ENCODE results near the gene PKD1. TPM values are rescaled to one million over a fixed set of nuclear protein-coding genes. Genes with fewer than 3 reads are reported as not detected.
A peak's percentile ranks its signal among the peaks of the same experiment; 100 is the strongest.

PKD1 gene
- total RNA-seq, 1 donor from 2014 or later: 169 TPM

- Mint-ChIP-seq H3K36me3 (ENCODE audit: unreplicated experiment) (peaks cover 5% of the 10 kb centered on the region), H3K27me3 (ENCODE audit: unreplicated experiment) (no peaks in the 10 kb centered on the region), H3K4me3 (ENCODE audit: unreplicated experiment) (no peak overlapping the region), H3K9me3 (ENCODE audit: unreplicated experiment) (no peaks in the 10 kb centered on the region), H3K27ac (ENCODE audit: unreplicated experiment) (no peak overlapping the region), H3K4me1 (ENCODE audit: unreplicated experiment) (peaks cover 31% of the 10 kb centered on the region)
- DNase-seq (ENCODE audit: extremely low spot score, unreplicated experiment): no peak
- TF ChIP-seq CTCF (IDR thresholded peaks at IDR 0.05): no peak
Measured at GRCh38 chr16:2162676-2163118, 27.0 kb upstream of the PKD1 start.

- no peaks in the 10 kb centered on the region for H3K9me3 Mint-ChIP-seq (ENCODE audit: unreplicated experiment)
- no peak overlapping the region for H3K4me3 Mint-ChIP-seq (ENCODE audit: unreplicated experiment)
- peak overlapping the region; percentile 18 for H3K27ac Mint-ChIP-seq (ENCODE audit: unreplicated experiment)
- H3K4me1 Mint-ChIP-seq (ENCODE audit: unreplicated experiment): peaks cover 39% of the 10 kb centered on the region
- no peak for DNase-seq (ENCODE audit: extremely low spot score, unreplicated experiment)
- TF ChIP-seq CTCF (IDR thresholded peaks at IDR 0.05): no peak
- no peaks in the 10 kb centered on the region for H3K27me3 Mint-ChIP-seq (ENCODE audit: unreplicated experiment)
- H3K36me3 Mint-ChIP-seq (ENCODE audit: unreplicated experiment): peaks cover 5% of the 10 kb centered on the region
Measured at GRCh38 chr16:2161911-2162310, 26.2 kb upstream of the PKD1 start.

- H3K9me3 Mint-ChIP-seq (ENCODE audit: unreplicated experiment): no peaks in the 10 kb centered on the region
- no peak for DNase-seq (ENCODE audit: extremely low spot score, unreplicated experiment)
Measured at GRCh38 chr16:2160915-2161551, 25.3 kb upstream of the PKD1 start.

GRCh38 chr16:2159175-2159838 is 23.6 kb upstream of the PKD1 start:
- no peak for TF ChIP-seq CTCF (IDR thresholded peaks at IDR 0.05)
- DNase-seq (ENCODE audit: extremely low spot score, unreplicated experiment): no peak
- peaks cover 49% of the 10 kb centered on the region for H3K4me1 Mint-ChIP-seq (ENCODE audit: unreplicated experiment)
- H3K27me3 Mint-ChIP-seq (ENCODE audit: unreplicated experiment): no peaks in the 10 kb centered on the region
- H3K36me3 Mint-ChIP-seq (ENCODE audit: unreplicated experiment): no peaks in the 10 kb centered on the region
- peak overlapping the region; percentile 50 for H3K27ac Mint-ChIP-seq (ENCODE audit: unreplicated experiment)
- H3K4me3 Mint-ChIP-seq (ENCODE audit: unreplicated experiment): no peak overlapping the region
- H3K9me3 Mint-ChIP-seq (ENCODE audit: unreplicated experiment): no peaks in the 10 kb centered on the region

More at GRCh38 chr16:2160915-2161551, 25.3 kb upstream of the PKD1 start:
- TF ChIP-seq CTCF (IDR thresholded peaks at IDR 0.05): no peak
- Mint-ChIP-seq H3K4me1 (ENCODE audit: unreplicated experiment) (peaks cover 46% of the 10 kb centered on the region), H3K4me3 (ENCODE audit: unreplicated experiment) (no peak overlapping the region), H3K27ac (ENCODE audit: unreplicated experiment) (peak overlapping the region; percentile 41), H3K27me3 (ENCODE audit: unreplicated experiment) (no peaks in the 10 kb centered on the region), H3K36me3 (ENCODE audit: unreplicated experiment) (peaks cover 3% of the 10 kb centered on the region)

GRCh38 chr16:2158262-2158638 is 22.6 kb upstream of the PKD1 start:
- Mint-ChIP-seq H3K9me3 (ENCODE audit: unreplicated experiment) (no peaks in the 10 kb centered on the region), H3K27me3 (ENCODE audit: unreplicated experiment) (no peaks in the 10 kb centered on the region), H3K4me3 (ENCODE audit: unreplicated experiment) (peak overlapping the region; percentile 94), H3K36me3 (ENCODE audit: unreplicated experiment) (no peaks in the 10 kb centered on the region), H3K4me1 (ENCODE audit: unreplicated experiment) (peaks cover 59% of the 10 kb centered on the region), H3K27ac (ENCODE audit: unreplicated experiment) (peak overlapping the region; percentile 83)
- TF ChIP-seq CTCF (IDR thresholded peaks at IDR 0.05): no peak
- no peak for DNase-seq (ENCODE audit: extremely low spot score, unreplicated experiment)
